Measurements from ENCODE around the gene SLC39A1.

Gene SLC39A1

DNA sequence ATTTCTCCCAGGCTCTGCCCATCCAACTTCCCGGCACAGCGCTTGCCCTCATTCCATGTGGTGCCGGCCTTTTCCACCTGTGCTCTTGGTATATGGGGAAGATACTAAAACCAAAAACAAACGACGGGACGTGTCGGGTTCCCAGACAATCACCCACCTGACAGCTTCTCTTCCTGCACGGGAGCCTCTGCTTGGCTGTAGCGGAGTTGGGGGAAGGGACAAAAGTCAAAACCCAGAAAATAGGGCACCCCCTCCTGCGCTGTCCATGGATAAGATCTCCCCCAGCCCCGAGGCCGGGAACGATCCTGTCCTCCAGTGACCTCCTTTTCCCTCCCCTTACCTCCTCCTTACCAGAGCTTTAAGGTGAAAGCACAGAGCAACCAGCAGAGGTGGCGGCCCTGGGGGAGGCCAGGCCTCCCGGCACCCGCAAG is 13.5 kb upstream of the SLC39A1 start:
- no peak for DNase-seq

DNA sequence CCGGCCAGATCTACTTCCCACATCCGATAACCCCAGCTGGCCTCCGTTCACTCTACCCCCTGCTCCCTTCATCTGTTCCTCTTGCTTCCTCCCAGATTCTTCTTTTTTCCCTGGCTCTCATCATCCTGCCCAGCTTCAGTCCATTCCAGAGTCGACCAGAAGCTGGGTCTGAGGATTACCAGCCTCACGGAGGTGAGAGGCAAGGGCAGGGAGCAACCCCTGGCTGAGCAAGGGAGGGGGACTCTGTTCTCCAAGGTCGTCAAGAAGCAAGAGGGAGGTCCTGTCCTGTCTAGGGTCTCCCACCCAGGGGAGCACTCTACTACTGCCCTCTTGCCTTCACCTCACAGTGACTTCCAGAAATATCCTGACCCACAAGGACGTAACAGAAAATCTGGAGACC is 10.2 kb upstream of the SLC39A1 start:
- no peak for DNase-seq

DNA sequence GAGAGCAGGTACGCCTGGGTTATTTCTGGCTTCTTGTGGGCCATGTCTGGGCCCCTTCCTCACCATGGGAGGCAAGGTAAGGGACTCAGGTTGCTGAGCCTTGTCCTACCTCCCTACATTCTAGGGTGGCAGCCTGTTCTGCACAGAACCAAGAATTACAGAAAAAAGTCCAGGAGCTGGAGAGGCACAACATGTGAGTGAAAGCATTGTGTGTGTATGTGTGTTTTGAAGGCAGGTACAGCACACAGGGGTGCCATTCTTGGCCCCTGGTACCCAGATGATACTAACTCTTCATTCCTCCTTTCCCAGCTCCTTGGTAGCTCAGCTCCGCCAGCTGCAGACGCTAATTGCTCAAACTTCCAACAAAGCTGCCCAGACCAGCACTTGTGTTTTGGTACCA is 9.7 kb upstream of the SLC39A1 start:
- no peak for DNase-seq

- DNase-seq: no peak
Observed at GRCh38 chr1:153970346-153970745, 7.0 kb upstream of the SLC39A1 start.

- no peak for DNase-seq
Observed at GRCh38 chr1:153968972-153969371, 5.6 kb upstream of the SLC39A1 start.

GRCh38 chr1:153968408-153968807 is 5.1 kb upstream of the SLC39A1 start:
- no peak for DNase-seq

GRCh38 chr1:153968000-153968363 is 4.6 kb upstream of the SLC39A1 start:
- DNase-seq: peak; percentile 67

GRCh38 chr1:153967107-153967999 is 4.0 kb upstream of the SLC39A1 start, which contains the start of gene CREB3L4:
CREB3L4 (plus strand) TSS chr1:153967902; CDS start chr1:153968526, 624 bp downstream.
- DNase-seq: peak; percentile 96

DNA sequence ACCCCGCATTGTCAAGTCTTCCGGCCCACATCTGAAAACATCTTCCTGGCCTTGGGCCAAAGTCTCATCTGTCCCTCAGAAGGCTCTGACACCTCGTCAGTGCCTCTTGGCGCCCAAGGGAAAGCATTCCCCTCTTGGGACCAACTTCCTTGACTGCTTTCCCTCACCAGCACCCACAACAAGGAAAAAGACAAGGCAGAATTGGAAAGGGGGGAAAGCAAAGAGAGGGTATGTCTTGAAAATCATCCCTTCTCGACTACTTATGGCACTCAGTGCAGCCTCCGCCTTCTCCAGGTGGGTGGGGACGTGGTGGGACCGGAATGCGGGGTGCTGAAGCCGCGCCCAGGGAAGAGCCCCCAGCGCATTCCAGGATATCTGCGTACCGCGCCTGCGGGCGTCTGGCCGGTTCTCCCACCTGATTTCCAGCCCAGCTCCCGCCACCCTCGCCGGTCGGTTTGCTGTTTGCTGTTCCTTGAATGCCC is 554 bp upstream of the SLC39A1 start:
- no peak for DNase-seq

GRCh38 chr1:153962088-153963029 is 978 bp downstream of the SLC39A1 start:
- DNase-seq: no peak

DNA sequence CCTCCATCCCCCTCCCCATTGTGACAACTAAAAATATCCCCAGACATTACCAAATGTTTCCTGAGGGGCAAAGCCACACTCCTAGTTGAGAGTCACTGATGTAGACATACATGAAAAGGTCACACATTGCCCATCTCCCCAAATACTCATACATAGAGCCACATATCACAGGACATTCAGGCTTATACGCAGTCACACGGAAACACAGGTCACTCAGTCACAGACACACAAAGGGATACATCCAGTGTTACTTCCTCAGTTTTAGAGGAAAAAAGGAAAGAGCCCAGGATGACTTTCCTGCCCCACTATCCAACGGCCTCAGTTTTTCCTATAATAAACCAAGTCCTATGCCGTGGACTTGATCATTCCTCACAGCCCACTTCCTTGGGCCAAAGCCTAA is 1.9 kb downstream of the SLC39A1 start:
- no peak for DNase-seq

DNA sequence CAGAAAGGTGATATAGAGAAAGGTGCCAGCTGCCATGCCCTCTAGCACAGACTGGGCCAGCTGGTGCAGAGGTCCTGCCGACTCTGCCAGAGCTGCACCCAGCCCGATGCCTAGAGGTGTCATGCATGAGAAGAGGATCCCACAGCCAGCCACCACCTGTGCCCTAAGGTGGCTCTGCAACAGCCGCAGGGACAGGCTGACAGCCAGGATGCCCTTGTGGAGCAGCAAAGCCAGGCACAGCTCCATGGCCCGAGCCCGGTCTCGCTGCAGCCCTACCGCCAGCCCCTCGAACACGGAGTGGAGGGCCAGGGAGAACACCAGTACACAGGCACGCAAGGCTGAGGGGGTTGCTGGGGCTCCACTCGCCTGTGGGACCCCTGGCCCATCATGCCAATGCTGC is 3.1 kb downstream of the SLC39A1 start:
- no peak for DNase-seq

GRCh38 chr1:153959454-153959853 is 3.9 kb downstream of the SLC39A1 start:
- DNase-seq: no peak

- no peak for DNase-seq
Observed at GRCh38 chr1:153958961-153959260, 4.4 kb downstream of the SLC39A1 start.

DNA sequence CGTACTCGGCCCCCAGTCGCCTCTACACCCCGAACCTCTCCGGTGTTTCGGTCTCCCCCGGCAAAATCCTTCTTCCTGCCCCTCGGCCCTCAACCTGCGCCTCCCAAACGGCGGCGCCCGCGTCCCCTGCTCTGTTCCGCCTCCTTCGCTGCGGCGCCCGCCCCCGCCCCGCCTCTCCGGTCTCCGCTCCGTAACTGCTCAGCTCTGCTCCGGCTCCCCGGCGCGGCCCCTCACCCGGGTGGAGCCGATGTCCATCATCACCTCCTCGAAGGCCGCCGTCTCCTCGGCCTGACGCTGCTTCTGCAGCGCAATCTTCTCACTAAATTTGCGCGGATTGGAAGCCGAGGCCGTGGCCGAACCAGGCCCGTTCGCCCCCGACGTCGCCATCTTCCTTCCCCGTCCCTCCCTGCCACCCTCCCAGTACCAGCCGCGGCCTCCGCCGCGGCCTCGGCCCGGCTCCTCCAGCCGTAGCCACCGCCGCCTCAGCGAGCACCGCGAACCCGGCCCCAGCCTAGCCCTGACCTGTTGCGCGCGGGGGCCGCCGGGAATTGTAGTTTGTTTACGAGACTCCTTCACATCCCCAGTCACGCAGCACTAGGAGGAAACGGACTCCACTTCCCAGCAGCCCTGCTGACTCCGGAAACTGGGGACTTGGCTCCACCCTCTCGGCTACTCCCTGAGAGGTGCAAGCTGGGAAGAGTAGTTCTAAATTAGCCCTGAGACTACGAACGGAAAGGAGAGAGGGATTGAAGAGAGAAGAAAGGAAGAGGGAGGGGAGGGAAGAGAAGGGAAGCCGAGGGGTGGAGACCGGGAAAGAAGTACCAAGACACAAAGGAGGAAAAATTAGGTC is 5.0 kb downstream of the SLC39A1 start, which contains the start of gene CRTC2:
Gene CRTC2 (minus strand): TSS at position 502 of the 850 bp plus-strand sequence. CDS start 115 bp downstream, at position 387.
- peak; percentile 97 for DNase-seq

- no peak for DNase-seq
Observed at GRCh38 chr1:153957744-153958110, 5.6 kb downstream of the SLC39A1 start.

DNA sequence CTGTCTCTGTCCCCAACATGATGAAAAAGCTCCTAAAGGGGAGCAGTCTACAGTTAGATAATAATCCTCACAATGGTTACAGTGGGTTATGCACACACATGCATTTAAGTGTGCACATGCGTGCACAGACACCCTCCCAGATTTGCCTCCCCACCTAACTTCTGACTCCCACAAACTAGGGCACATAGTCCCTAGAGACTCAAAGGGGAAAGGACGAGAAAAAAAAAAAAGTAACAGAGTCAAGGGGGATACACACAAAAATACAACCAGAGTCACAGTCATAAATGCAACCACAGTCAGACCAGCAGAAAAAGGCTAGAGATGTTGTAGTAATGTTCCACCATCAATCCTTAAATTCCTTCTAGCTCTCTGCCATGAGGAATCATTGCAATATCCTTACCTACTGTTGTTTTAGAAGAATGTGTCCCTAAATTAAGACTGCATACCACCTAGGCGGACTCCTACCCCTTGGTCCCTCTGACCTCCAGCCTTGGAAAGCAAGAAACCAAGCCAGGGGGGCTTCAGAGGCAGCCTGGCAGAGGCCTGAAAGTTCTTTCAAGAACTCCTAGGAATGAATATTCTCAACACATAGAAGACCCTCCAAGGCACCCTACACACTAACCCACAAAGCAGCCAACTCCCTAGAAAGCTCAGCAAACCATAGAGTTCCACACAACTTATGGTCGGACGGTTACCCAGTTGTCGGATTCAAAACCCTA is 6.2 kb downstream of the SLC39A1 start:
- no peak for DNase-seq

DNA sequence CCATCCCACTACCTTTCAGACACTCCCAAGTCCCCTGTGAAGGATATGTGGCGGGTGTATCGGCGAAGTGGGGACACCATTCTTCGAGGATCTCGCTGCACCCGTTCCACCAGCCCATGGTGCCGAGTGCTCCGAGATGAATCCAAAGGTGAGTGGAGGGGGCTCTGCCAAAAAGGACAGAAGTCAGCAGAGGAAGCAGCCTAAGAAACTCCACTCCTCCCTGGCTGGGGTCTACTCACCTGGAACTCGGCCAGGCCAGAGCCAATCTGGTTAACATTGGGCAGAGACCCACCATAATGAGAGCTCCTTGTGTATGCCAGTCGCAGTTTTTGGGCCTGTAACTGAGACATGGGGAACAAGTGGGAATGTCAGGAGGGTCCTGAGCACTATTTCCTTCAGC is 8.5 kb downstream of the SLC39A1 start:
- no peak for DNase-seq

GRCh38 chr1:153953859-153954365 is 9.4 kb downstream of the SLC39A1 start:
- no peak for DNase-seq

- no peak for DNase-seq
Observed at GRCh38 chr1:153951801-153952200, 11.5 kb downstream of the SLC39A1 start.

DNA sequence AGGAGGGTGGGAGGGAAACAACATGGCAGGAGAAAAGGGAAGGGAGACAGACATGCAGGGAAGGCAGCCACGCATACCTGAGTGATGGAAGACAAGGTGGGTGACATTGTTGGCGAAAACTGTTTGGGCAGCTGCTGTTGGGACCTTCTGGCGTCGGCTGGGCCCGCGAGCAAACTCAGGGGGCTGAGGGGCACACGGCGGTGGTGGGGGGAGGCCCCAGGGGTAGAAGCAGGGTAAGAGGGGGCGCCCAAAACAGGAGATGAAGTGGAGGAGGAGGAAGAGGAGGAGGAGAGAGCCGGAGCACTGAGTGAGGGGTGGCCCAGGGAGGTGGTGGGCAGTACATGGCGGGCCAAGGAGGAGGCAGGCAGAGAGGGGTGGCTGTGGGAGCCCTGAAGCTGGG is 12.2 kb downstream of the SLC39A1 start:
- no peak for DNase-seq

Data from NCI-H2029 (cell line).